PFSK-1 (cell line): ENCODE results near the gene RDH5.

Source experiments
- FOXP2 ChIP-seq: optimal IDR thresholded peaks from 2 replicates; pipeline ENCODE3; 2011; ENCODE audit warnings: borderline replicate concordance, control low read depth, inconsistent platforms; ENCODE audit not compliant: insufficient read depth; ENCODE audit errors: extremely low read length, extremely low read depth
- POLR2AphosphoS5 ChIP-seq: IDR thresholded peaks from 2 replicates; pipeline ENCODE4 v1.6.1; 2012; ENCODE audit warnings: low read depth, mild to moderate bottlenecking, control low read depth, low read length, moderate library complexity
- SIN3A ChIP-seq: IDR thresholded peaks from 2 replicates; pipeline ENCODE4 v1.6.1; 2012; ENCODE audit warnings: mild to moderate bottlenecking, low read length, moderate library complexity, borderline replicate concordance; ENCODE audit not compliant: insufficient read depth
- TAF1 ChIP-seq: IDR thresholded peaks from 2 replicates; pipeline ENCODE4 v1.6.1; 2012; ENCODE audit warnings: low read length, control low read depth, borderline replicate concordance; ENCODE audit not compliant: insufficient read depth
- TF ChIP-seq, protein P1 (sequence below), 2 experiments: IDR thresholded peaks; 2 replicates each; pipeline versions ENCODE4 v1.6.1 to v1.8.0; 2011 to 2012; ENCODE audit warnings: low read depth in 2 of 2, low read length in 2 of 2, control low read depth in 1 of 2, inconsistent platforms in 1 of 2, mild to moderate bottlenecking in 1 of 2, moderate library complexity in 1 of 2; ENCODE audit not compliant: insufficient read depth in 1 of 2

Gene RDH5

DNA sequence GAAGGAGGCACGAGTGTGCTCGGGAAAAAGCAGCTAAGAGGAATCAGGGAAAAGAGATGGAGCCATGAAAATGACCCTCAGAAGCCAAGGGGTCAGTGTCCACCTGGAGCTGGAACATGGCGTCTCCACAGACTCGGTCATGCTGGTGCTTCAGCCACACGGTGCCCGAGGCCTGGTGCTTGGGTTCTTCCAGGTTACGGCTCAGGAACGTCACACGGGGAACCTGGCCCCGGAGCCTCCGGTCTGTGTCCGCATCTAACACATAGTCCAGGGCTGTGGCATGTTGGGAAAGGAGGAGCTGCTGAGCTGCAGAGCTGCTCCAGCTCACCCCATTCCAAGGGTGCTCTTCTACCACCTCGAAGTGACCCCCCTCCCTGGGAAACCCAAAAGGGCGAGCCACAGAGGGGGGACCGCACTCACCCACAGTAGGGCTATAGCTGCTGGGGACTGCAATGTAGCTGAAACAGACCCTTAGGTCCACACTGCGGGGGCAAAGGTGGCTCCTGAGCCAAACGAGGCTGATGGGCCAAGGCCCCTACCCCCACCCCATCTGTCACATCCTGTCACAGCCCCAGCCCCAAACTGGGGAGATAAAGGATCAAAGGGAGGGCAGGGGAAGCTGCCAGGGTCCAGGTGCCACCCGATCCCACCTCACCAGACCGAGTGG, 23.3 kb upstream of the RDH5 start:
- no peak for TF ChIP-seq SIN3A
- TF ChIP-seq FOXP2, result no peak
- TF ChIP-seq, protein P1, sequence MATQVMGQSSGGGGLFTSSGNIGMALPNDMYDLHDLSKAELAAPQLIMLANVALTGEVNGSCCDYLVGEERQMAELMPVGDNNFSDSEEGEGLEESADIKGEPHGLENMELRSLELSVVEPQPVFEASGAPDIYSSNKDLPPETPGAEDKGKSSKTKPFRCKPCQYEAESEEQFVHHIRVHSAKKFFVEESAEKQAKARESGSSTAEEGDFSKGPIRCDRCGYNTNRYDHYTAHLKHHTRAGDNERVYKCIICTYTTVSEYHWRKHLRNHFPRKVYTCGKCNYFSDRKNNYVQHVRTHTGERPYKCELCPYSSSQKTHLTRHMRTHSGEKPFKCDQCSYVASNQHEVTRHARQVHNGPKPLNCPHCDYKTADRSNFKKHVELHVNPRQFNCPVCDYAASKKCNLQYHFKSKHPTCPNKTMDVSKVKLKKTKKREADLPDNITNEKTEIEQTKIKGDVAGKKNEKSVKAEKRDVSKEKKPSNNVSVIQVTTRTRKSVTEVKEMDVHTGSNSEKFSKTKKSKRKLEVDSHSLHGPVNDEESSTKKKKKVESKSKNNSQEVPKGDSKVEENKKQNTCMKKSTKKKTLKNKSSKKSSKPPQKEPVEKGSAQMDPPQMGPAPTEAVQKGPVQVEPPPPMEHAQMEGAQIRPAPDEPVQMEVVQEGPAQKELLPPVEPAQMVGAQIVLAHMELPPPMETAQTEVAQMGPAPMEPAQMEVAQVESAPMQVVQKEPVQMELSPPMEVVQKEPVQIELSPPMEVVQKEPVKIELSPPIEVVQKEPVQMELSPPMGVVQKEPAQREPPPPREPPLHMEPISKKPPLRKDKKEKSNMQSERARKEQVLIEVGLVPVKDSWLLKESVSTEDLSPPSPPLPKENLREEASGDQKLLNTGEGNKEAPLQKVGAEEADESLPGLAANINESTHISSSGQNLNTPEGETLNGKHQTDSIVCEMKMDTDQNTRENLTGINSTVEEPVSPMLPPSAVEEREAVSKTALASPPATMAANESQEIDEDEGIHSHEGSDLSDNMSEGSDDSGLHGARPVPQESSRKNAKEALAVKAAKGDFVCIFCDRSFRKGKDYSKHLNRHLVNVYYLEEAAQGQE (IDR thresholded peaks at IDR 0.05; ENCODE audit: insufficient read depth in 1 of 2, low read depth in 2 of 2, low read length in 2 of 2), result no peak
- no peak for TF ChIP-seq POLR2AphosphoS5
- TF ChIP-seq TAF1, result no peak

DNA sequence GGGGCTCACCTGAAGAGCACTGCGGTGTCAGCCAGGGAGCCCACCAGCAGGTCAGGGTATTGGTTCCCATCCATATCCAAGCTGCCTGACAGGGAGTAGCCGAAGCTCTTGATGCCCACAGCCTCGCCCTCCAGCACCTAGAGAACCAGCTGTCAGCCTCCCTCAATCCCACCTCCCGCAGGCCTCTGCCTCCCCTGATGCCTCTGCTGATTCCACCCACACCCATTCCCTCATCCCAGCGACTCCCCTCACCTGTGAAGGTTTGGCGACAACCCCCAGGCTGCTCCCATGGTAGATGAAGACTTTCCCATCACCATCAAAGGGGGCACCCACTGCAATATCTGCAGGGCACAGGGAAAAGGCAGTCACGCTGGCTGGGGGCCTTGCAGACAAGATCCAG, 22.5 kb upstream of the RDH5 start:
- TF ChIP-seq FOXP2 (no peak), POLR2AphosphoS5 (no peak), TAF1 (no peak), SIN3A (no peak)
- TF ChIP-seq, protein P1 (IDR thresholded peaks at IDR 0.05; ENCODE audit: insufficient read depth in 1 of 2, low read depth in 2 of 2, low read length in 2 of 2), result no peak

DNA sequence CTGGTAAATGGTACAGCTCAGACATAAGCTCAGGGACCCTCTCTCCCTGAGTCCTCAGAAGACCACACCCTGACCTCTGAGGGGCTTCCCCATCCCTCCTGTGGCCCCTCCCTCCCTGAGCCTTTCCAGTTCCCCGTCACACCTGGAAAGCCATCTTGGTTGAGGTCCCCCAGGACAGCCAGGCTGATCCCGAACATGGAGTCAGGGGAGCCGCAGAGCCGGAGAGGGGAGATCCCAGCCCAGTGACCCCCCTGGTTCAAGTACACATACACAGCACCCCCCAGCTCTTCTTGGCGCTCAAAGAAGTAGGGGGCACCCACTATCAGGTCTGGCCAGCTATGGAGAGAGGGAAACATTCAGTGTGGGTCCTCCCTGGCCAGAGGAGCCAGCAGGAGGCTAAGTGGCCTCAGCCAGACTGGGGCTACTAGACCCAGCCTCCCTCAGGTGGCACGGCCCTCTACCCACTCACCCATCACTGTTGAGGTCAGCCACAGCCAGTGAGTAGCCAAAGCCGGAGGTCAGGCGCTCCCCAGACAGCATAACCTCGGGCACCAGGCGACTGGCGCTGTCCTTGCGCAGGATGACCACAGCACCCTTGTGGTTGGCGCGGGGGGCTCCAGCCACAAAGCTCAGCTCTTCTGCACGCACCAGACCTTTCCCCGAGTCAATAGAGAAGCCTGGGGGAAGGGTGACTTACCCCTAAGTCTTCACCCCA, 21.8 kb upstream of the RDH5 start:
- TF ChIP-seq, protein P1 (IDR thresholded peaks at IDR 0.05; ENCODE audit: insufficient read depth in 1 of 2, low read depth in 2 of 2, low read length in 2 of 2), result no peak
- TF ChIP-seq POLR2AphosphoS5 (no peak), TAF1 (no peak), FOXP2 (no peak), SIN3A (no peak)

DNA sequence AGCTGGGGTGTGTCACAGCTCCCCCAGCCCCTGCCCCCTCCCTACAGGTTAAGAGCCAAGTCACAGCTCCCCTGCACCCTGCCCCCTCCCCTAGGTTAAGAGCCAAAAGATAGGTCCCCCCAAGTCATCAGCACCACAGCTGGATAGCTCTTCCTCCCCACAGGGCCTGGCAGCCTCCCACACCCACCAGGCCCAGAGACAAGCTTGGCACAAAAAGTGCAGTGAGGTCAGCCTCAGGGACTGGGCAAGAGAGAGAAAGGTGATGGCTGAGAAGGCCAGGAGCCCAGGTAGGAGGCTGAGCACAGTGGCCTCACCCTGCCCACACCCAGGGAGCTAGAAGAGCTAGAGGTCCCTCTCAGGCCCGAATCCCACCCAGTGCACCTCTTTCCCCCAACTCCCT, 21.2 kb upstream of the RDH5 start:
- TF ChIP-seq TAF1 (no peak), SIN3A (no peak), FOXP2 (no peak), POLR2AphosphoS5 (no peak)
- TF ChIP-seq, protein P1 (IDR thresholded peaks at IDR 0.05; ENCODE audit: insufficient read depth in 1 of 2, low read depth in 2 of 2, low read length in 2 of 2), result no peak
